NT2/D1 (cell line): ENCODE measurements around the gene NDUFAF4.

ENCODE experiments used
- SUZ12 ChIP-seq: IDR thresholded peaks from 2 replicates; pipeline ENCODE4 v1.6.1; 2011; ENCODE audit not compliant: insufficient read length, insufficient read depth; ENCODE audit errors: extremely low read depth
- YY1 ChIP-seq: IDR thresholded peaks from 2 replicates; pipeline ENCODE4 v1.6.1; 2011; ENCODE audit not compliant: insufficient read length, insufficient read depth
- ZNF274 ChIP-seq: IDR thresholded peaks from 2 replicates; pipeline ENCODE4 v1.6.1; 2011; ENCODE audit warnings: mild to moderate bottlenecking, low read depth, low read length

- TF ChIP-seq ZNF274 (no peak), YY1 (no peak), SUZ12 (no peak)
These were observed 56.3 kb downstream of the NDUFAF4 start for GRCh38 chr6:96841345-96841744.
